Activated CD4-positive, alpha-beta T cell treated with anti-CD3 and anti-CD28 coated beads, Interleukin-2, Interleukin-4, amounts not matched to agents 100 ng/mL and 50 ng/mL, durations not matched to agents 16 hours and 8 hours (primary cell): ENCODE data around the gene CD74.

Source experiments
- DNase-seq: peaks from one replicate; pipeline ENCODE4 v3.0.0-alpha.2; 2020; ENCODE audit warnings: low spot score

CD74 gene

DNA sequence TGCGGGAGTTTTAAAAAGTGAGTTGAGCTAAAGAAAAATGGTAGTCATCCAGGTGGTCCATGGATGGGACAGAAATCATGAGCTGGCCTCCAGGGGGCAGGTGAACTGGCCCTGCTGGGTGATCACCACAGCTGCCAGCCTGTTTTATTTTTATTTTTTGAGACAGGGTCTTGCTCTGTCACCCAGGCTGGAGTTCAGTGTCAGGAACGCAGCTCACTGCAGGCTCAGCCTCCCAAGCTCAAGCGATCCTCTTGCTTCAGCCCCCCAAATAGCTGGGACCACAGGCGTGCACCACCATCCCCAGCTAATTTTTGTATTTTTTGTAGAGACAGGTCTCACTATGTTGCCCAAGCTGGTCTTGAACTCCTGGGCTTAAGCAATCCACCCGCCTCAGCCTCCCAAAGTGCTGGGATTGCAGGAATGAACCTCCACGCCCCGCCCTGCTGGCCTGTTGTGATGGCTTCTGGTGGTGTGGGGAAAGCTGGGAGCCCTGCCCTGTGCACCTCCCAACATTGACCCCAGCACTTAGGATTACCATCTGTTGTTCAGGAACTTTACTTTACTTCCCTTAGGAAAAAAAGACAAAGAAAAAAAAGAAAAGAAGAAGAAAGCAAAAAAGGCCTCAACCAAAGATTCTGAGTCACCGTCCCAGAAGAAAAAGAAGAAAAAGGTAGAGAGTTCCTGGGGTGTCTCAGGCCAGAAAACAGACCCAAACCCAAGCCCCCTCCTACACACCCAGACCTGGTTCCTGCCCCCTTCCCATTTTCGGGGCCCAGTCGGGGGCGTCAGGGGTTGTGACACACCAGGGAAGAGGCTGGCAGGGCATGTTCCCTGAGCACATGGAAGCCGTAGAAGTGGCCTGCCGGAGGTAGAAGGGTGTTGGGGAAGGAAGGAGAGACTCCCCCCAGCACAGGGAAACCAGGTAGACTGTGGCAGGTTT lies 14.7 kb downstream of the CD74 start:
- DNase-seq = no peak

DNA sequence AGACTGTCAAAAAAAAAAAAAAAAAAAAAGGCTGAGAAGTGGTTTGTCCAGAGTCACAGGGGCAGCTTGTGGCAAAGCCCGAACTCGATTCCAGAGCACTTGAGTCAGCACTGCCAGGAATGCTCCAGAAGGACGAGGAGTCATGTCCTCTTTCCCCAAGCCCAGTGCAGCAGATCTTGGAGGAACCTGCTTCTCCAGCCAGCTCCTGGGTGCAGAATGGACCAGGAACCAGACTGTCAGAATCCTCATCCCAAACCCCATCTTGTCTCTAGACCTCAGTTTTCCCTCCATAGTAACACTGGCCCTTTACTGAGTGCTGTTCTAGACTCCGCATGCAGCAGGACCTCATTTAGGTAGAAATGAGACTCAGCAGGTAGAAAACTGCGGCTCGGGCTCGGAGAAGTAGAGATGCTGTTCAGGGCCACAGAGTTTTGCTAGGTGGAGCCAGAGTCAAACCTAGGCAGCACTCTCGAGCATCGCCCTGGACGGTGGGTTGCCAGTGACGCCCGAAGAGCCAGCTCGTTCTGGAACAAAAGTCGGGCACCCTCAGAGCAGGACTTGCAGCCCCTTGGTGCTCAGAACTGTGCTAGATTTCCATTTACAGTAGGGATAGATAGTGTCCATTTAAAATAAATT lies 15.4 kb downstream of the CD74 start:
- DNase-seq = no peak

DNA sequence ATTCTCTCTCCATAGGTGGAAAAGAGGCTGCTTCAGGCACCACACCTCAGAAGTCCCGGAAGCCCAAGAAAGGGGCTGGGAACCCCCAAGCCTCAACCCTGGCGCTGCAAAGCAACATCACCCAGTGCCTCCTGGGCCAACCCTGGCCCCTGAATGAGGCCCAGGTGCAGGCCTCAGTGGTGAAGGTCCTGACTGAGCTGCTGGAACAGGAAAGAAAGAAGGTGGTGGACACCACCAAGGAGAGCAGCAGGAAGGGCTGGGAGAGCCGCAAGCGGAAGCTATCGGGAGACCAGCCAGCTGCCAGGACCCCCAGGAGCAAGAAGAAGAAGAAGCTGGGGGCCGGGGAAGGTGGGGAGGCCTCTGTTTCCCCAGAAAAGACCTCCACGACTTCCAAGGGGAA lies 16.4 kb downstream of the CD74 start:
- no peak for DNase-seq

DNA sequence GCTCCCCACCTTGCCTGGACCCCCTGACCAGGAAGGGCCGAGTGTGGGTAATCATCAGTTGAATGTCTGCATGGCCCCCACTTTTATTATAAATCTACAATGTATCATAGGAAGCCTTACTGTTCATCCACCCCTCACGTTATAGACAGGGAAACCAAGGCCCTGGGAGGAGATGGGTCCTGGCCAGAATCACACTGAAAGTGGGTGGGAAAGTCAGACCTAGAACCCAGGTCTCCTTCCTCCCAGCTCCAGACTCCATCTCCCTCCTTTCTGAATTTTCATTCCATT lies 17.1 kb downstream of the CD74 start:
- DNase-seq = no peak

DNA sequence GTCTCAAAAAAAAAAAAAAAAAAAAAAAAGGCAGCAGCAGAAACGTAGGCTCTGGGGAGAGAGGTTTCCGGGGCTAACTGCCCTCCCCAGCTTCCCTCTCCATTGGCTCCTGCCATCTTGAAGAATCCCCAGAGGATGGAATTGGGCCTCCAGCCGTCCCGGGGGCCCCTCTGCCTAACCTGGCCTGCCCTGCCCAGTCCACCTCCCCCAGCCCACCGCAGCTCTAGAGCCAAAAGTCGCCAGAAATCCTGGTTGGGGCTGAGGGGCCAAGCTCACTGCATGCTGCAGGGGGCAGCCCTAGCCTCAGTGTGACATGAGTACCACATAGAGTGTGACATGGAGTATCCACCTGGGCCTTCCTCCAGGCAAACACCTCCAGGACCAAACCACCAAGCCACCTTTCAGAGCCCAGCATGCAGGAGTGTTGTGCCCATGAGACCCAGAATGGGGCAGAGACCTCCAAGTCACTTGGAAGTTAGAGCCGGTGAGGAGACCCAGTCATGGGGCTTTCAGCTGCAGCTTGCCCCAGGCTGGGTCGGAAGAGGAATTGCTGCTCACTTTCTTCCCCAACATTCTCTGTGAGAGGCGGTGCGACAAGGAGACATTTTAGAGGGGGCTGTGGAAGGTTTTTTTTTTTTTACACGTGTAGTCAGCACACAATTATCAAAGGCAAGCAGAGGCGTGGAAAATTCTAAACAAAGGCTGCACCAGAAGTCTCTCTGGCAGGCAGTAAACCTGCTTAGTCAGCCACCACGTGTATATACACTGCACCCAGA lies 17.6 kb downstream of the CD74 start:
- DNase-seq = no peak

DNA sequence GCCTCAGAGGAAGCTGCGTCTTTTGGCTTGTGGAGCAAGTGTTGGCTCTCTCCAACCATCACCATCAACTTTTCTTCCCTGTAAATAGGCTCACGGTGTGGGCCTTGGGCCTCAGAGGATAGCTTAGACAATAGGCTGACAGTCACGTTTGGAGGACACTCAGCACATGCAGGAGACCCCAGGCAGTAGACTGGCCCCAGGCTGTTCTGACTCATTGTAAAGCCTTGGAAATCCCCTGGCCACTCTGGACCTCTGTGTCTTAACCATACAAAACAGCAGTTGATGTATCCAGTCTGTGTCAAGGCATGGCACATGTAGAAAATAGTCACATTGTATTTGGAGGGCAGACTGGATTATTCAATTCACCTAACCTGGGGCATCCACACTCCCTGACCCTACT lies 18.6 kb downstream of the CD74 start:
- no peak for DNase-seq

DNA sequence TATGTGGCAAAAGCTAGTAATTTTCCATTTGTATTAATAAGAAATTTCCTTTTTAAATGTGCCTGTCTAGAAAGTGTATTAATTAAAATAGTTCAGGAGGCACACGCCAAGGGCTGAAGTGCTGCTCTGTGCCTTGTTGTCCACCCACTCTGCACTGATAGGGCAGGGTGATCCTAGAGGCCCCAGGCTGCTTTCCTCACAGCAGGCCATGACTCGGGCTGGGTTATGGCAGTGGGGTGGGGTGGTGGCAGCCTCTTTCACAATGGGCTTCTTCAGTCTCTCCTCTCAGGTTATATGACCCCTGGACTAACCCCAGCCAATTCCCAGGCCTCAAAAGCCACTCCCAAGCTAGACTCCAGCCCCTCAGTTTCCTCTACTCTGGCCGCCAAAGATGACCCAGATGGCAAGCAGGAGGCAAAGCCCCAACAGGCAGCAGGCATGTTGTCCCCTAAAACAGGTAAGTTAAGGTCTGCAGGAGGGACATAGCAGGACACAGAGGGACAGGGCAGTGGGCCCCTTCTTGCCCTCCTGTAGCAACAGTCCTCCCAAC lies 19.5 kb downstream of the CD74 start:
- no peak for DNase-seq

DNA sequence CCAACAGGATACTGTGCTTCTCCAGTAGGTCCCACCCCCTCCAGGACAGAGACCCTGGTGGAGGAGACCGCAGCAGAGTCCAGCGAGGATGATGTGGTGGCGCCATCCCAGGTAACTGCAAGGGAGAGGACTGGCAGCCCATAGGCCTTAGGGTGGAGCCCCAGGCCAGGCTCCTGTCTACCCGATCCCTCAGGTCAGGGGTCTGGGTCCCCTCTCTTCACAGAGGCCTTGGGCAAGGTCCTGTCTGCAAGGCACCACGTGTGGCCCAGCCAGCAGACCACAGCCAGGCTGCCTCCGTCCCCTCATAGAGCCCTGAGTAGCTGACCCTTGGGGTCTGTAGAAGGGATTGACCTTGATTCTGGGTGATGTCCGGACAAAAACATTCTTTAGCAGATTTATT lies 20.0 kb downstream of the CD74 start:
- no peak for DNase-seq

DNA sequence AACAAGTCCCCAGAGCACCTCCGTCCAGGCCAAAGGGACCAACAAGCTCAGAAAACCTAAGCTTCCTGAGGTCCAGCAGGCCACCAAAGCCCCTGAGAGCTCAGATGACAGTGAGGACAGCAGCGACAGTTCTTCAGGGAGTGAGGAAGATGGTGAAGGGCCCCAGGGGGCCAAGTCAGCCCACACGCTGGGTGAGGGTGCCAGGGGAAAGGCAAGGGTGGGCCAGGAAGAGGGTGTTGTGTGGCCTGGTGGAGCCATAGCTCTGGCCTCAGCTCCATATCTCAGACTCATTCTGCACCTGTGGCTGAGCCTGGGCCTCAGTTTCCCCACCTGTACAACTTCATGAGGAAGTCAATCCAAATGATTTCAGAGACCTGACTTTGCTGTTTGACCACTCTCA lies 20.7 kb downstream of the CD74 start:
- no peak for DNase-seq

DNA sequence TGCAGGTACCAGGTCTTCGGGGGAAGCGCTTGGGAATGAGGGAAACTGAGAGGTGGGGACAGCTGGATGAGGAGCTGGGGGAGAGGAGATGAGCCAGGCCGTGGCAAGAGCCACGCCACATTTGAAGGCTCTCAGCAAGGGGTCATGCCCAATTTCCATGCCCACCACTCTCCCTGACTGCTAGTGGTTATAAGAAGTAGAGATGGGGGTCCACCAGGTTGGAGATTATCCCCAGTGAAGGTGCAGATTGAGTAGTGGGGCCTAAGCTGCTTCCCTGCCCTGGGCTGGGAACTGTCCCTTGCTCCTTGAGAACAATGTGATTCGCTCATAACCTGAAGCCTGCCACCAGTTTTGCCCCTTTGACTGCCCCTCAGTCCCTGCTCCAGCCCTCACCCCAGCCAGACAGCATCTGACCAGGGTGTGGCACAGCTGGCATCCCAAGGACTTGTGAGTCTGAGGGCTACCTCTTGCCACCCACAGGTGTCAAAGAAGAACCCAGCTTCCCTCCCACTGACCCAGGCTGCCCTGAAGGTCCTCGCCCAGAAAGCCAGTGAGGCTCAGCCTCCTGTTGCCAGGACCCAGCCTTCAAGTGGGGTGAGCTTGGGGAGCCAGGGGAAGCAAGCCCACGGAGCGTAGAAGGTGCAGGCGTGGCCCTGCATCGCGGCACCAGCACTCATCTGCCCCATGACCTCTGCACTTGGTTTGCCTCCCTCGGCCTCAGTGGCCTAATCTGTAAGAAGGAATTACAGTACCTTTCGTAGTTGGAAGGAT lies 21.5 kb downstream of the CD74 start:
- DNase-seq = no peak

DNA sequence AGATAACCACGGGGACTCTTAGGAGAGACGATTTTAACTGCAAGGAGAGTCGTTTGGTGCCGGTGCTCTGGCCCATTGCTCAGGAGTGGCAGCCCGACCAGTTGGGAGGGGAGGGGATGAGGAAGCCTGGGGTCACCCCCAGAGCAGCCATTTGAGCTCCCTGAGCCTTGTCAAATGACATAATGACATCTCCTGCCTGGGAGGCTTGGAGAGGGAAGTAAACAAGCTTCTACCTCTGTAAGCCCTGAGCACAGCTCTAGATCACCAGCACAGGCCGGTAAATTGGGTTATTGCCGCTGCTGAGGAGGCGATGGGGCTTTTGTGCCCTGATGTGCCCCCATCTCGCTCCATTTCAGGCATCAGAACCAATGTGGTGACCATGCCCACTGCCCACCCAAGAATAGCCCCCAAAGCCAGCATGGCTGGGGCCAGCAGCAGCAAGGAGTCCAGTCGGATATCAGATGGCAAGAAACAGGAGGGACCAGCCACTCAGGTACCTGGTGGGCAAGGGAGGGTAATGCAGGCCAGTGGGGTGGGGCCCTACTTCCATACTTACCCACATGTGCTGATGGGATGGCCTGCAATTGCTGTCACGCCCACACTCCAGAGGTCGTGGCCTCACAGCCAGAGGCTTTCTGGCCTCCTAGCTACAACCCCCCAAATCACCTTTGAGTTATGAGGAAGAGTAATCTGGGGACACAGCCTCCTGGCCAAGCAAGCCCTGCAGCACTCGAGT lies 23.0 kb downstream of the CD74 start:
- no peak for DNase-seq

DNA sequence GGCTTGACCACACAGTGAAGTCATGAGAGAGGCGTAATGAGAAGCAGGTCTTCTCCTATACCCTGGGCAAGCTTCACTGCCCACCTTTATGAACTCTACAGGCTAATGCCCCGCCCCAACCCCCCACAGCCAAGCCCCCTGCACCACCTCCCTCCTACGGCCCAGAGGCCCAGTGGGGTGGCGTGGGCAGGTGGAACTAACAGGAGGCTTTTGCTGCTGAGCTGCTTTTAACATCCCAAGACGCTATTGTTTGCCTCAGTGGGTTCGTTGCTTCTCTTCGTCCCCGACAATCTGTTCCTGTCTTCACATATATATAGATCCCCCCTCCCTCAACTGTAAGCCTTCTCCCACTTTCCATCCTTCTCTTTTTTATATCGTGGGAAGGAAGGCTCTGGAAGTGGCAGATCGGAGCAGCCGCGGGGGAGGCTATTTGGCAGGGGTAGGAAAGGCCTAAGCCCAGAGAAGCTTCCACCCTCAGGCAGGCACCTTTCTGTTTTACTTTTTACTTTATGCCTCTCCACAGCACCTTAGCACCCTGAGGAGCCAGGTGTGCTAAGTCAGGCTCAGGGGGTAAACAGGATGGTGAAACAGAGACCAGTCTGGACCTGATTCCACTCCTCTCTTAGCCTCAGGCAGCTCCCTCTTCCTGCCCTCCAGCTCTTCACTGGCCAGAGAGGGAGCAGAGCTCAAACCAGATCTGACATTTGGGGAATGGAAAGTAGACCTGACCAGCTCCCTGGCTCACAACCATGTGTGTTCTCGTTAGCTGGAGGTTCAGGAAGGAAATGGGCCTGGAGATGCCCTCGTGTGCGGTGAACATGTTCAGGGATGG lies 26.5 kb downstream of the CD74 start:
- DNase-seq = no peak

DNA sequence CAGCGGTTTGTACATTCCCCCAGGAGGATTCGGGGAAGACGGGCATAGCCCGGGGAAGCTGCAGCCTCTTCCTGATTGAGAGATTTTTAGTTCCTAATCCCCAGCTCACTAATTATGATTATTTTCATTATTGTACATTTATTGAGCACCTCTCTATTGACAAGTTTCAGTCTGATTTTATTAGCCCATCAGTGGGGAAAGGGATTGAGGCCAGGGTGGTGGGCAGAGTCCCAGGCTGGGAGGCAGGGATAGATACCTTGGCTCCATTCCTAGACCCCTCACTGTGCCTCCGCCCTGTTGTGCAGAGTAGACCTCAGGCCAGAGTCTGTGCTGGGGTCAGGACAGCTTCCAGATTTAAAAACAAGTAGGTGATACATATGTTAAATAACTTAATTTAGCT lies 28.0 kb downstream of the CD74 start:
- DNase-seq = no peak

DNA sequence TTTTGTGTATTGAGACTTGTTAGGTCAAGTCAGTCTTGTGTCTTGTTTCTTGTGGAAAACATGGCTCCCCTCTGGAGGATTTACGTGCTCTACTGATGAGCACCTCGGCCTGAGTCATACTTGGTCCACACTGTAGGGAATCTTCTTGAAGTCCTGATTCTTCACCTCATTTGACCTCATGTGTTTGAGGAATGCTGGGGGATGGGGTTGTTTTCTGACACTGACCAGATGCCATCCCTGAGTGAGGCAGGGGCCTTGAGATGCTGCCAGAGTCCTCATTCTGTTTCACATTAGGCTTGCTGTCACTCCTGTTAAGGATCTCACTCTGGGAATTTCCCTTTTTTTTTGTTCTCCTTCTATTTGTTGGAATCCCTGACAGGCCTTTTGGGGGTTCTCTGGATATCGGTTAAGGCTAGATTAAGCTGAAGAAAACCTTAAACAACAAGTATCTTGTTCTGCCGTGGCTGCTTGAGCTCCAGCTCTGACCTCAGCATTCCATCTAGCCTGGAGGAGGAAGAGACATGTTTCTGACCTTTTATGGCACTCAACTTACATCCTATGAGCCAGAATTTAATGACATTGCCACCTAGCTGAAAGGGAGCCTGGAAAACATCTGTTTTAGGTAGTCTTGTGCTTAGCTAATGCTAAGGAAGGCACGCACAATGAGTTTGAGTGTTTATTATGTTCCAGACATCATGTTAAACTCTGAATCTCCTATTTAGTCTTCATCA lies 34.6 kb downstream of the CD74 start:
- no peak for DNase-seq

DNA sequence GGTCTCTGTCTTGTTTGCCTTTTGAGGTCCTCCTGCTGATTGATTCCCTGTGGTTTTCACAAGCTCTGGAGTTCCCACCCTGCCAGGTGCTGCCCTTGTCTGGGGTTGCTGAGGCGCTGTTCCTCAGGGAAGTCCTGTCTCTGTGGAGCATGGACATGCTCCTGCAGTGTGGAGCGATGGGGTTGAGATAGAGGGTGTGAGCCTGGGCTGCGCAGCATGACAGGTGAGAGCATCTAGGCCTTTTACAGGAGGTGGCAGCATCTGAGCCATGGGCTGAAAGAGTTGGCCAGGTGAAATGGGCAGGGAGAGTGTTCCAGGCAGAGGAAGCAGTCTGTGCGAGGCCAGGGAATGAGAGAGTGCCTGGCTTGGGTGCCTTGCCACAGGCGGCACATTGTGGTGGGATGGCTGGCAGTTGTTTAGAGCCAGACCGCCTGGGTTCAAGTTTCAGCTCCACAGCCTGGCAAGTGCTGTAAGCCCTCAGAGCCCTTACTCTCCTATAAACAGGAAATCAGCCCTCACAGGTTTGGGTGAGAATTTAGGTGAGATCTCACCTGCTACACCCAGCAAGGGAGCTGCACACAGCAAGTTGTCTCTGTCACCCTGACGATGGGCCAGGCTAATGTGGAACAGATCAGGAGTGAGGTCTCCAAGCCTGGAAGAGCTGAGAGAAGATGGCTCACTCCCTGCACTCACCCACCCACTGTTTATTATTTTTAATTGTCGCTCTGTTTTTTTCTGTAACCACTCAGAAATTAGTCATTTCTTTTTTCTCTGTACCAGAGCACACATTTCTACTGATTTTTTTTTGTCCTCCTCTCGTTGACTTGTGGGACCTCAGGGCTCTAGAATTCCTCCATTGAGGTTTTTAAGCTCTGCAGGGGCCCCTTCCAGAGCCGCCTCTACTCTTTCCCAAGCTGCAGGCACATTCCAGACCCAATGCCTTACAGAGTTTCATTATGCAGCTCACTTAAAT lies 35.6 kb downstream of the CD74 start:
- no peak for DNase-seq

DNA sequence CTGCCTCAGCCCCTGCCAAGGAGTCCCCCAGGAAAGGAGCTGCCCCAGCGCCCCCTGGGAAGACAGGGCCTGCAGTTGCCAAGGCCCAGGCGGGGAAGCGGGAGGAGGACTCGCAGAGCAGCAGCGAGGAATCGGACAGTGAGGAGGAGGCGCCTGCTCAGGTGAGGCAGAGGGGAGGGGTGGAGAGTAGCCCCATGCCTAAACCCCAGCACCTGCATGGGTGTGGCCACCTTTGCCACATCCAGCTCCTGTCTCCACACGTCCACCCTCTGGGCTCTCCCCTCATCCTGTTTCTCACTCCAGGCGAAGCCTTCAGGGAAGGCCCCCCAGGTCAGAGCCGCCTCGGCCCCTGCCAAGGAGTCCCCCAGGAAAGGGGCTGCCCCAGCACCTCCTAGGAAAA lies 38.1 kb downstream of the CD74 start:
- DNase-seq = no peak

DNA sequence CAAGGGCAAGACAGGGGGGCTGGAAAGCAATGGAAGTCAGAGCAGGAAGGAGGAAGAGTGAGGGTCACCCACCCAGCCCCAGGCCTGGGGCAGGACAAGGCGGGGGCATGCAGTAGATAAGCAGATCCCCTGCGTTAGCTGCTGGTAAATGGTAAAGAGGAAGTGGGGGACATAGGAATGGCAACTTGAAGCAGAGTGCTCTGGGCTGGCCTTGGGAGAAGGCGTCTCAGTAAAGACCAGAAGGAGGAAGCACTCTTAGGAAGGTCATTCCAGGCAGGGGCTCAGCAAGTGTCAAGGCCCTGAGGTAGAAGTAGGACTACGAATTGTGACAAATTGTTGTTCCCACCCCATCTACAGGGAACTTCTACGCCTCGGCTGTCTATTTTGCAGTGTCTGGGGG lies 40.1 kb downstream of the CD74 start:
- no peak for DNase-seq

DNA sequence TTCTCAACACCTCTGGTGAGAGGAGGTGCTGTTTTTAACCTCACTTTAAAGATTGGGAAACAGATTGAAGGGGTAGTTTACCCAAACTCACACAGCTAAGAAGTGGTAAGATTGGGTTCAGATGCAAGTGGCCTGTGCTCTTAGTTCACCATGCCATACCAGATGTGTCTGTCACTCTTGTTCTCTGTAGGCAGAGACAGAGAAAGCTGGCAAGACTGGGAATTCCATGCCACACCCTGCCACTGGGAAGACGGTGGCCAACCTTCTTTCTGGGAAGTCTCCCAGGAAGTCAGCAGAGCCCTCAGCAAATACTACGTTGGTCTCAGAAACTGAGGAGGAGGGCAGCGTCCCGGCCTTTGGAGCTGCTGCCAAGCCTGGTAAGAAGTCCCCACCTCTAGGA lies 44.2 kb downstream of the CD74 start:
- DNase-seq = no peak

DNA sequence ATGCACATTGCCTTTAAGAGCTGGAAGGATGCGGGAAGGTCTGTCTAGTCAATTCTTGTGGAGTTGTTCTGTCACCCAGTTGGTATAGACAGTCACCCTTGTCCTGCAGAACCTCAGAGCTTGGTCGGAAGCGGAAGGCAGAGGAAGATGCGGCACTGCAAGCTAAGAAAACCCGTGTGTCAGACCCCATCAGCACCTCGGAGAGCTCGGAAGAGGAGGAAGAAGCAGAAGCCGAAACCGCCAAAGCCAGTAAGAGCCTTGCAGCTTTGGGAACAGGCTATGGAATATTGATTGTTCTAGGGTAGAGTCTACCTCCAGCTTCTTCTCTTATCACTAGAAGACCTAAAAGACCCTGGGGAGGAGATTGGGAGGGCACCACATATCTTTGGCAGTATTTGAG lies 48.7 kb downstream of the CD74 start:
- DNase-seq = no peak
